H9 (cell line): ENCODE results near the gene NCOR1. TPM values are rescaled to one million over a fixed set of nuclear protein-coding genes. Genes with fewer than 3 reads are reported as not detected.

ENCODE experiments used
- DNase-seq: peaks from one replicate; pipeline ENCODE4 v3.0.0-alpha.2; 2017
- H2AFZ ChIP-seq: one replicate; pipeline ENCODE4 v1.6.1; 2013; ENCODE audit warnings: mild to moderate bottlenecking, low read length, control low read depth, moderate library complexity
- H2AK5ac ChIP-seq: 2 replicates; pipeline ENCODE4 v1.6.1; 2013; ENCODE audit warnings: low read length, control low read depth, mixed read lengths; ENCODE audit not compliant: insufficient read length
- H2BK120ac ChIP-seq: one replicate; pipeline ENCODE4 v1.6.1; 2013; ENCODE audit warnings: low read depth, mild to moderate bottlenecking, low read length, control low read depth, inconsistent platforms; ENCODE audit not compliant: poor library complexity, severe bottlenecking
- H2BK12ac ChIP-seq: 2 replicates; pipeline ENCODE4 v1.6.1; 2013; ENCODE audit warnings: low read length, control low read depth, mixed read lengths, low read depth; ENCODE audit not compliant: insufficient read length
- H2BK15ac ChIP-seq: 2 replicates; pipeline ENCODE4 v1.6.1; 2013; ENCODE audit warnings: low read depth, low read length, control low read depth
- H2BK20ac ChIP-seq: one replicate; pipeline ENCODE4 v1.6.1; 2013; ENCODE audit warnings: low read depth, mild to moderate bottlenecking, low read length, control low read depth, inconsistent platforms; ENCODE audit not compliant: poor library complexity, severe bottlenecking
- H2BK5ac ChIP-seq: 2 replicates; pipeline ENCODE4 v1.6.1; 2013; ENCODE audit warnings: low read length, control low read depth, mixed read lengths; ENCODE audit not compliant: insufficient read length
- H3K14ac ChIP-seq: 2 replicates; pipeline ENCODE4 v1.6.1; 2013; ENCODE audit warnings: low read length, control low read depth; ENCODE audit not compliant: insufficient read depth
- H3K18ac ChIP-seq: 2 replicates; pipeline ENCODE4 v1.6.1; 2013; ENCODE audit warnings: low read depth, mild to moderate bottlenecking, mixed read lengths, low read length, control low read depth; ENCODE audit not compliant: insufficient read length
- H3K23ac ChIP-seq: 2 replicates; pipeline ENCODE4 v1.6.1; 2013; ENCODE audit warnings: low read length, control low read depth, mixed read lengths, low read depth; ENCODE audit not compliant: insufficient read length
- H3K23me2 ChIP-seq: 2 replicates; pipeline ENCODE4 v1.6.1; 2013; ENCODE audit warnings: low read depth, mild to moderate bottlenecking, mixed read lengths, low read length, control low read depth; ENCODE audit not compliant: insufficient read length, poor library complexity, severe bottlenecking
- H3K27ac ChIP-seq: 2 replicates; pipeline ENCODE4 v1.5.1; 2013; ENCODE audit warnings: low read length, control low read depth, mixed read lengths, low read depth; ENCODE audit not compliant: insufficient read length
- H3K27me3 ChIP-seq: 2 replicates; pipeline ENCODE4 v1.6.1; 2013; ENCODE audit warnings: low read length, control low read depth, inconsistent platforms; ENCODE audit not compliant: insufficient read depth
- H3K4ac ChIP-seq: 2 replicates; pipeline ENCODE4 v1.6.1; 2013; ENCODE audit warnings: low read depth, mild to moderate bottlenecking, control low read depth, inconsistent platforms, low read length, moderate library complexity
- H3K4me1 ChIP-seq: 2 replicates; pipeline ENCODE4 v1.6.1; 2013; ENCODE audit warnings: low read length, control low read depth, inconsistent platforms; ENCODE audit not compliant: insufficient read depth
- H3K4me2 ChIP-seq: 2 replicates; pipeline ENCODE4 v1.6.1; 2013; ENCODE audit warnings: low read length, control low read depth, mixed read lengths; ENCODE audit not compliant: insufficient read length, insufficient read depth
- H3K56ac ChIP-seq: 2 replicates; pipeline ENCODE4 v1.6.1; 2013; ENCODE audit warnings: low read depth, mild to moderate bottlenecking, mixed read lengths, low read length, control low read depth; ENCODE audit not compliant: insufficient read length
- H3K79me1 ChIP-seq: 2 replicates; pipeline ENCODE4 v1.6.1; 2013; ENCODE audit warnings: low read depth, mild to moderate bottlenecking, moderate library complexity, low read length, control low read depth, inconsistent platforms; ENCODE audit not compliant: insufficient read depth, poor library complexity, severe bottlenecking
- H3K79me2 ChIP-seq: 2 replicates; pipeline ENCODE4 v1.6.1; 2013; ENCODE audit warnings: low read length, control low read depth, inconsistent platforms; ENCODE audit not compliant: insufficient read depth
- H3K9ac ChIP-seq: 2 replicates; pipeline ENCODE4 v1.6.1; 2013; ENCODE audit warnings: low read length, control low read depth, mixed read lengths; ENCODE audit not compliant: insufficient read length; ENCODE audit errors: extremely low read depth
- H3K9me3 ChIP-seq: one replicate; pipeline ENCODE4 v1.6.1; 2013; ENCODE audit warnings: low read depth, low read length, inconsistent platforms; ENCODE audit not compliant: control insufficient read depth
- H3T11ph ChIP-seq: one replicate; pipeline ENCODE4 v1.6.1; 2013; ENCODE audit warnings: mild to moderate bottlenecking, low read length, control low read depth, inconsistent platforms
- H4K20me1 ChIP-seq: one replicate; pipeline ENCODE4 v1.6.1; 2013; ENCODE audit not compliant: control insufficient read depth, insufficient read length, insufficient read depth
- H4K5ac ChIP-seq: 2 replicates; pipeline ENCODE4 v1.6.1; 2013; ENCODE audit warnings: low read depth, mild to moderate bottlenecking, mixed read lengths, low read length, control low read depth; ENCODE audit not compliant: insufficient read length
- H4K8ac ChIP-seq: replicated peaks from 2 replicates; pipeline ENCODE4 v1.6.1; 2013; ENCODE audit warnings: low read length, control low read depth, mixed read lengths, low read depth; ENCODE audit not compliant: insufficient read length
- H4K91ac ChIP-seq: 2 replicates; pipeline ENCODE4 v1.6.1; 2013; ENCODE audit warnings: low read depth, mild to moderate bottlenecking, moderate library complexity, mixed read lengths, low read length, control low read depth; ENCODE audit not compliant: insufficient read length
- H3K27ac Mint-ChIP-seq, 3 experiments: 2 replicates in 2 of 3; 3 replicates in 1 of 3; pipeline ENCODE4 v1.8.0; 2020 to 2021; ENCODE audit warnings: mixed read lengths in 3 of 3, mild to moderate bottlenecking in 1 of 3, moderate library complexity in 1 of 3
- H3K27me3 Mint-ChIP-seq: 2 replicates; pipeline ENCODE4 v1.8.0; 2021; ENCODE audit warnings: low read depth, mild to moderate bottlenecking, moderate library complexity, mixed read lengths
- H3K36me3 Mint-ChIP-seq, 3 experiments: 2 replicates in 2 of 3; 3 replicates in 1 of 3; pipeline ENCODE4 v1.8.0; 2020 to 2021; ENCODE audit warnings: low read depth in 3 of 3, mixed read lengths in 3 of 3; ENCODE audit not compliant: insufficient read depth in 1 of 3
- H3K4me1 Mint-ChIP-seq, 2 experiments: 2 replicates each; pipeline ENCODE4 v1.8.0; 2020; ENCODE audit warnings: mixed read lengths in 2 of 2
- H3K4me3 Mint-ChIP-seq, 2 experiments: 2 replicates in 1 of 2; 3 replicates in 1 of 2; pipeline ENCODE4 v1.8.0; 2020 to 2021; ENCODE audit warnings: mild to moderate bottlenecking in 2 of 2, mixed read lengths in 2 of 2, moderate library complexity in 1 of 2
- H3K9me3 Mint-ChIP-seq, 2 experiments: 2 replicates in 1 of 2; 3 replicates in 1 of 2; pipeline ENCODE4 v1.8.0; 2020; ENCODE audit warnings: mild to moderate bottlenecking in 2 of 2, mixed read lengths in 2 of 2, moderate library complexity in 1 of 2
- WGBS: extraction: QIAGEN DNeasy Blood & Tissue Kit; methylation state at CpG from one replicate; pipeline ENCODE4 v1.1.7; 2013; ENCODE audit warnings: missing lambda C conversion rate, low lambda C conversion rate, mixed read lengths; ENCODE audit not compliant: insufficient read length; ENCODE audit errors: extremely low coverage; 5-methylcytosine and 5-hydroxymethylcytosine counted together
- total RNA-seq: library from RNA; stranded (reverse); gene quantifications from 2 replicates; pipeline ENCODE4 v1.2.1, GENCODE V29; 2021
- TF ChIP-seq, protein P1 (sequence below): fragments of 200-600 bp; sonication (generic); conservative IDR thresholded peaks from 3 replicates; pipeline ENCODE4 v1.8.0; 2021; ENCODE audit warnings: antibody characterized with exemption, mild to moderate bottlenecking

NCOR1 gene
- total RNA-seq, 1 experiment from 2014 or later: 119 TPM

DNA sequence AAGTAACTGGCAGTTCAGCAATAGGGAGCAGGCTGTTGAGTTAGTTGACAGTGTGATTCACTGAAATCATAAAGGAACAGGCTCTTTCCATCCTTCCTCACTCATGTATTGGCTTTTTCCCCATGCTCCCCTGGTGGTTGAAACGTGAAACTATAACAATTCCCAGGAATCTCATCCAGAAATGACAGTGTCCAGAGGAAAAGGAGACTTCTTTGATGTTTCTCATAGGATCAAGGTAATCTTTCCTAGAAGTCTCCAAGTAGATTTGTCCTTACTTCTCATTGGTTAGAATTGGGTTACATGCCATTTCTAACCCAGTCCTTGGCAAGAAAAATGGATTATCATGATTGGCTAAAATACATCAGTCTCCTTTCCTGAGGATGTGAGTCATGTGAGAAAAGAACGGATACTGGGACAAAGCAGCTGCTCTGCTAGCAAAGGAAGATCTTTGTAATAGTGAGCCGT lies 201.4 kb downstream of the NCOR1 start:
- H3K9ac ChIP-seq: no peak overlapping the region
- Mint-ChIP-seq H3K27ac (no peak overlapping the region), H3K36me3 (peaks cover 29 to 78% (median 47%) of the 10 kb centered on the region in 3 experiments; a peak in 6 of 7 replicates), H3K9me3 (no peaks in the 10 kb centered on the region), H3K4me3 (no peak overlapping the region), H3K27me3 (no peaks in the 10 kb centered on the region), H3K4me1 (peaks cover 0 to 4% of the 10 kb centered on the region in 2 experiments; a peak in 3 of 4 replicates)
- no peaks in the 10 kb centered on the region for H3K23me2 ChIP-seq
- H3K14ac ChIP-seq: no peak overlapping the region
- H4K91ac ChIP-seq: no peak overlapping the region
- no peak overlapping the region for H3T11ph ChIP-seq
- TF ChIP-seq, protein P1, sequence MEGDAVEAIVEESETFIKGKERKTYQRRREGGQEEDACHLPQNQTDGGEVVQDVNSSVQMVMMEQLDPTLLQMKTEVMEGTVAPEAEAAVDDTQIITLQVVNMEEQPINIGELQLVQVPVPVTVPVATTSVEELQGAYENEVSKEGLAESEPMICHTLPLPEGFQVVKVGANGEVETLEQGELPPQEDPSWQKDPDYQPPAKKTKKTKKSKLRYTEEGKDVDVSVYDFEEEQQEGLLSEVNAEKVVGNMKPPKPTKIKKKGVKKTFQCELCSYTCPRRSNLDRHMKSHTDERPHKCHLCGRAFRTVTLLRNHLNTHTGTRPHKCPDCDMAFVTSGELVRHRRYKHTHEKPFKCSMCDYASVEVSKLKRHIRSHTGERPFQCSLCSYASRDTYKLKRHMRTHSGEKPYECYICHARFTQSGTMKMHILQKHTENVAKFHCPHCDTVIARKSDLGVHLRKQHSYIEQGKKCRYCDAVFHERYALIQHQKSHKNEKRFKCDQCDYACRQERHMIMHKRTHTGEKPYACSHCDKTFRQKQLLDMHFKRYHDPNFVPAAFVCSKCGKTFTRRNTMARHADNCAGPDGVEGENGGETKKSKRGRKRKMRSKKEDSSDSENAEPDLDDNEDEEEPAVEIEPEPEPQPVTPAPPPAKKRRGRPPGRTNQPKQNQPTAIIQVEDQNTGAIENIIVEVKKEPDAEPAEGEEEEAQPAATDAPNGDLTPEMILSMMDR: peak; percentile 61
- no peak overlapping the region for H3K4me2 ChIP-seq
- H2BK20ac ChIP-seq: no peak overlapping the region
- H3K4me1 ChIP-seq: no peaks in the 10 kb centered on the region
- H4K5ac ChIP-seq: no peak overlapping the region
- no peaks in the 10 kb centered on the region for H4K20me1 ChIP-seq
- H3K27ac ChIP-seq: no peak overlapping the region
- WGBS: no CpG with 5 or more reads among the region's 3 CpGs
- H3K79me2 ChIP-seq: no peaks in the 10 kb centered on the region
- no peak overlapping the region for H3K18ac ChIP-seq
- no peak overlapping the region for H4K8ac ChIP-seq
- H3K79me1 ChIP-seq: no peaks in the 10 kb centered on the region
- H3K9me3 ChIP-seq: no peaks in the 10 kb centered on the region
- H2BK12ac ChIP-seq: no peak overlapping the region
- no peak for DNase-seq
- no peak overlapping the region for H2BK5ac ChIP-seq
- H3K27me3 ChIP-seq: no peaks in the 10 kb centered on the region
- H3K4ac ChIP-seq: no peak overlapping the region
- H3K56ac ChIP-seq: no peak overlapping the region
- no peak overlapping the region for H2BK120ac ChIP-seq
- H3K23ac ChIP-seq: no peak overlapping the region
- H2AFZ ChIP-seq: no peak overlapping the region
- H2AK5ac ChIP-seq: no peak overlapping the region
- no peak overlapping the region for H2BK15ac ChIP-seq
